HL-60/S4 (cell line): Measurements from ENCODE around the gene TNS1.

ENCODE experiments used
- in situ Hi-C: fragments of 300-500 bp; cut with MboI; formaldehyde crosslinking; loops from 2 replicates; pipeline ENCODE4 v1.14.3; 2022; ENCODE audit warnings: low sequenced_read_pairs

The TNS1 gene

DNA sequence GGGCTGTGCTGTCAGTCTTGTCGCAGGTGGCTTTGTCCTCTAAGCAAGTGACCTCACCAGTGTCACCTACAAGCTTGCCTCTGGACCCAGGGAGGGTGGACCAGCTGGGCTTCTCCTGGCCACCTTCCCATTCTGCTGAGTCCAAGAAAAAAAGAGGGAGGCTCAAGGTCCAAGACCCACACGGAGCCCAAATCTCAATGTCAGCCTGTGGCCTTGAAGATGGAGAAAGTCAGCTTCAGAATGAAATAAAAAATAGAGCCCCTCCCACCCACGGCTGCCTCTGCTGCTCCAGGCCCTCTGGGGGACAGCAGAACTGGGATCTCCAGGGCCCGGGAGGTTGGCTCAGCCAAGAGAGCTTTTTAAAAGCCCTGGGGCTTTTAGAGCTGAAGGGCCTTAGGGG, 145.9 kb downstream of the TNS1 start:
- in situ Hi-C loops = no loop called here

DNA sequence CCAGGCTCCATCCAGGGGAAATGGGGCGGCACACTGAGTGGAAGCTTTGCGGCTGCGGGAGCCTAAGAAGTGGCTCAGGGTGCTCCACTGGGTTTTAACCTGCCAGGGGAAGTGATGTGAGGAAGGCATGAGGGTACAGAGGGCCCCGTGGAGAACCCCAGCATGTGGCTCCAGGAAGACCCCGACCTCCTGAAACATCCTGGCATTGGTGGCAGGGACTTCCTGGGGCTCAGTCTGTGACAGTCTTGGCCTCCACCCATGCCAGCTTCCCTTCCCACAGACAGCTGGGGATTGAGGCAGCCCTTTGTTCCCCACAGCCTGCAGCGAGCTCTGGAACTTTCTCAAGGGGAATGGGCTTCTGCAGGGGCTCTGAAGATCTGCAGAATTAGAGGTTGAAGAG, 146.6 kb downstream of the TNS1 start:
- in situ Hi-C loops = no loop called here

DNA sequence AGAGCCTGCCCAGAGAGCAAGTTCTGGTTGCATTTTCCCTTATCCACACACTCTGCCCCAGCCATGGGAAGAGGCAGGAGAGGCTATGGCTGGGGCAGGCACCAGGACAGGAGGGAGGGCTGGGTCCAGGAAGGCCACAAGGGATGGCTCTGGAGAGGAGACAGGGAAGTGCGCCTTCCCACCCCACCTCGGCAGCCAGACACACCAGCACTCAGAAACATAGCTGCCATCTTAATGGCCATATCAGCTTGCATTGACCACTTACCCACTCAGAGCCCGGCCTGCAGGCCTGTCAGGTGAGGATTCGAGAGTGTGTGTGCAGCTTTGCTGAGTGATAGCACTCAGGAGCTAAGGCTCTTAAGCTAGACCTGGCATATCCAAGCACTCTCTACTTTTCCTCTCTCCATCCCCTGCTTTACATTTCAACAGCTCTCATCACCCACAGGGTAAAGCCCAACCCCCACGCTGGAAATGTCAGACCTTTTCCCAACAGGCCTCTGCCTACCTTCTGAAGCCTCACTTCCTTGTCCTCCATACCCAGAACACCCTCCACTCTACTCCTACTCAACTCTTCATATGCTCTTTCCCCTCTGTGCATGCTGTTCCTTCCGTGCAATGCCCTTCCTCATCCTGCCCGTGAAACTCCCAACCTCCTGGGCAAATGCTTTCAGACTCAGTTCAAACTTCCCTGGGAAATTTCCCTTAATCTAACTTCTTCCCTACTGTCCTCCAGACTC, 147.9 kb downstream of the TNS1 start:
- in situ Hi-C loops = no loop called here

DNA sequence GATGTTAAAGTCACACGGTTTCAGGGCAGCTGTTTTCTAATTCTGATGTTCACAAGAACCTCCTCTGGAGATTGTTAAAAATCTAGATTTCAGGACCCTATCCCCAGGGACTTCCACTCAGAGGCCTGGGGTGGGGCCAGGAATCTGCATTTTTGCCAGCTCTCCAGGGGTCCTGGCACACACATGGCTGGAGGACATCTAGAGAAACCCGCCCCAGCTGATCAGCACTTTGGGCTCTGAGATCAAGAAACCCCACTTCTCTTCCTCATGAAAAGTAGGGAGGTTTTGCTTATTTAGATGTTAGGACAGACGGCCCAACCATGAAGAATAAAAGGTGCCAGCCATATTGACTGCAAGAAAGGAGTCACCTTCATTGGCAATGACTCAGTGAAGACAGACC, 148.8 kb downstream of the TNS1 start:
- in situ Hi-C loops = no loop called here

DNA sequence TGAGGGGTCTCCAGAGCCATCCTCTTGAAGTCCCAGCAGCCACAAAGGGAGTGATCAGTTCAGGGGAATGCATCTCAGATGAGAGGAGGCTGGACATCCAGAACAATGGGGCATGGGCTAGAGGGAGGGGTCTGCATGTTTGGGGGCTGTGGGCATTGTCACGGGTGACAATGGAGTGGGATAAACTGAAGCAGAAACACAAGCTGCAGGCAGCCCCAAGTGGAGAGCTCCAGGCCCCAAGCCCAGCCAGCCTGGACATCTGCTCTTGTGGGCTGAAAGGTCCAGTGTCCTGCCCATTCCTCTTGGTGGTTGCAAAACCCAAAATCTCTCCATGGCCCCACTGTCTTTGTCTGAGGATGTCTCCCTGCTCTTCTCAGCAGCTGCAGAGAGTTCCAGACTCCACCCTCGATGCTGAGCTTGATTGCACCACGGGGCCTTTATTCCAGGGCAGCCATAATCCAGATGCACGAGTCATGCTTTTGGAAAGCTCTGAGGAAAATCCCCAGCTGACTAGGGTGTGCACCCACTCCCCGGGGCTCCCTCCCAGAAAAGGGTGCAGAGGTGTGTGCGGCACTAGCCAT, 149.4 kb downstream of the TNS1 start:
- in situ Hi-C loops = no loop called here

DNA sequence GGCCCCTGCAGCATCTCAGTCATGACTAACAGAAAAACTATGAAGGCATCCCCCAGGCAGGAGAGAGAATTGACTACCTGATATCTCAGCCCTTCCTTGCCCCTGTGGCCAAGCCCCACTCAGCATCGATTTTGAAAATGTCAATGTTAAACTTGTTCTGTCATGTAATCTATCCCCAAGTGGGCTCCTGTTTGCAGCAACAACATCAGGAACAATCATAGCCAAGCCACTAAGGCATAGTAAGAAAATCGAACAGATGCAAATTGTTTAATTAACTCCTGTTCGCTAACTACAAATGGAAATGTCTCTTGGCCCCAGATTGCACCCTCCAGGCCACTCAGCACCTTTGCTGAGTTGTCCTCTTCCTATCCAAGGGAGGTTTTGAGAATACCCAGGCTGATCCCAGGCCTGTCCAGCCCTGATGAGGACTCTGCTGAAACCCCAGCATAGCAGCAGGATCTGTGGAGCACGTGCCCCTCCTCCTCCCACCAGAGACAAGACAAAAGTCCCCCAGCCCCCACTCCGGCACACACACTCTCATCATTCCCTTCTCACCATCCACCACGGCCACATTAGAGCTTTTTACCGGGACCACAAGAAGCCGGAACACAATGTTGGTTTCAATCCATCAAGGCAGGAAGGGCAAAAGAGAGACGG, 150.1 kb downstream of the TNS1 start:
- in situ Hi-C loops = no loop called here

DNA sequence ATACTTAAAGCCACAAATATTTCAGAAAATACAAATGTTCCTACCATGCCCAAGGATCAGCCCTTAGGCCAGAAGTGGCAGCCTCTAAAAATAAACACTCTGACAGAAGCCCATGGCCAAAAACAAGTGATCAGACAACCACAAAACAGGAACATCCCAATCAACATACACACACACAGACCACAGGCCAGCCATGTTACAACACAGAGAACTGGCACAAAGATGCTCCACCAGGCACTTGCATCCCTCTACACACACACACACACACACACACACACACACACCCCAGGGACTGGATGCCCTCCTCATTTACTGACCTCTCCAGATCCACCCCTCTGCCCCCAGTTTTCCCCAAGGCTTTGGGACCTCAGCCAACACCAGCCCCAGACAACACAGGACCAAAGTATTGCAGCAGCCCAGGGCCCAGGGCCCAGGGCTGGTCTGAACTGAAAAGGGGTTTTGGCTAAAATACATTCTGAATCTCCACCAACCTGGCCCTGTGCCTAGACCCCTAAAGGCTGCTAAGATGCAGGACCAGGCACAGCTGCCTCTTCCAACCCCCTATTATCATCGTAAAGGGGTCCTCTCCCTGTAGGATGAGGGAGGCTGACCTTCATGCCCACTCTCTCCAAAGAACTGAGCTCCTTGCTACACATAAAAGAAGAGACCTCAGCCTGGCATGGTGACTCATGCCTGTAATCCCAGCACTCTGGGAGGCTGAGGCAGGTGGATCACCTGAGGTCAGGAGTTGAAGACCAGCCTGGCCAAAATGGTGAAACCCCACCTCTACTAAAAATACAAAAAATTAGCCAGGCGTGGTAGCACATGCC, 151.4 kb downstream of the TNS1 start:
- in situ Hi-C loops = no loop called here

DNA sequence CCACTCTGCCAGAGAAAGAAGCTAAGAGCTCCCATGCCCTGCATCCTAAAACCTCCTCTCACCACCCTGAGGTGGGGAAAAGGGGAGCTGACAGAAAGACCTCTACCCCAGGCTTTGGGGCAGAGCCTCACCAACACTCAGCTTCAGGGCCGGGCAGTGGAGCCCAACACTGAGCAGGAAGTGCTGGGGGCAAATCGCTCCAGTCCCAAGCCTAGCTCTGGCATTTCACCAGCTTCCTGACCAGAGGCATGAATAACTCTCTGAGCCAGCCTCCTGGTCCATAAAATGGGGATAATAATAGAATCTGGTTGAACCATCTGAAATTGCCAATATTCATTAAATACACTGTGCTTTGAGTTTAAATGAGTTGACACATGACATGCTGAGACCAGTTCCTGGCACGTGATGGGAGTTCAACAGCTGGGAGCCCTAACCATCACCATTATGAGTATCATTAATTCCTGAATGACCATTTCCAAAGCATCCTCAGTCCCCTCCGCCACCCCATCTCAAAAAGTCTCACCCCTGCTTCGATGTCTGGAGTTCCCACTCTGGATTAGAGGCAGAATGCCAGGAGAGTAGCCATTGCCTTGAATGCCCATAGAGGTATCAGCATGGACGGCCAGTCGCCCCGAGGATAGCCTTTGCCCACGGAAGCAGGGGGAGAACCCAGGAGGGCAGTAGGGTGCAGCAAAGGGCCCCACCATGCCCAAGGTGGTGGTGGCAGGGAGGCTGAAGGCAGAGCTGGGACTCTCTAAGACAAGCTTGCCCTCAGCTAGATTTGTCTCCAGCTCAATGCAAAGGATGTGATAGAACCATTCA, 153.4 kb downstream of the TNS1 start:
- in situ Hi-C loops = no loop called here

DNA sequence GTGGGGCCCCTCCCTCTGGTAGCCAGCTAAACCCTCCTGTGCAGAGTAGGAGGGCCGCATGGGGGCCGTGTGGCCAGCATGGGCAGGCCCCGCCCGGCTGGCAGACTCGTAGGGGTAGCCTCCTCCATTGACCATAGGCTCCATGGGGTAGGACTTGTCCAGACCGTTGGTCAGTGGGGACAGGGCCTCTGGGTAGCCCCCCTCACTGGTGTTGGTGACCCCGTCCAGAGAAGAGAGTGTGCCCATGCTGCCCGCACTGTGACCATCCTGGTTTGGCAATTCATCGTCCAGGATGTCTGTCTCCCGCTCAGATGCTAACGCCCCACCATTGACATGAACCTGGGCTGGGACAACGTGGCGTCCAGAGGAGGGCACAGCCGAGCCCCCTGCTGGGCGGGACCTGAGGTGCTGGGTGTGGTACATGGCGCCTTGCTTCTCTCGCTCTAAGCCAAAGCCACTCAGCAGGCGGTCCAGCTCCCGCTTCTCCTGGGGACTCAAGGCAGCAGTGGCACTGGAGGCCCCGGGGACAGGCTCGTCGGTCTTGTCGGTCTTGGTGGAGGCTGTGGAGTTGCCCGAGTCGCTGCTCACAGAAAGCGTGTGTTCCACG, 154.3 kb downstream of the TNS1 start:
- in situ Hi-C loops = no loop called here

DNA sequence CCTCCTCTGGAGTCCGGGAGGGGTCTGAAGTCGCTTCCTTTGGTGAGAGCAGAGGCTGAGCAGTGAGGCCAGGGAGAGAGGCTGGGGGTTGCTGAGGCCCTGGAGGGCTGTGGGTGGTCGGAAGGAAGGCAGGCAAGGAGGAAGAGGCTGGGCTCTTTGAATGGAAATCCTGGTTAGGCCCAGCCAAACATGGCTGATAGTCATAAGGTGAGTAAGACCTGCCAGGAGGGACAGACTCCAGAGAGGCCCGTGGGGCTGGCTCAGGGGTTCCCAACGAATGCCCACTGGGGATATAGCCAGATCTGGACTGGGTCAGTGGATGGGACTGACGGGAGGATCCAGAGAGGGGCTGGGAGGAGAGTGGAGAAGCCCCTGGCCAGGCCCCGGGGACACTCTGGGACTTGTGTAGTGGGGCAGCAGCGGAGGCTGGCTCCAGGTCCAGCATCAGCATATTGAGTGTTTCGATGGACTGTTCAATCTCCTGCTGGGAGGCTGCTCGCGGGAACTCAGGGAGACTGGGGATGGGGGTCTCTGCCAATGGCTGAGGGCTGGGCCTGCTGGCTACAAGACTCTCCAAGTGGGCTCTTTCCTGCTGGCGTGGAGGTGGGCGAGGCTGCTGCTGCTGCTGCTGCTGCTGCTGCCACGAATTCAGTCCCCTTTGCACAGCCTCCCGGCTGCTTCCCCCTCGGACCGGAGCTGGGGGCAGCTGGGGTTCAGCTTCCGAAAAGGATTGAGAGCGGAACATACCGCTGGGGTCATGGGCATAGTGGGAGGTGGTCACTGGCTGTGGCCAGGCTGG, 155.0 kb downstream of the TNS1 start:
- in situ Hi-C loops = no loop called here

DNA sequence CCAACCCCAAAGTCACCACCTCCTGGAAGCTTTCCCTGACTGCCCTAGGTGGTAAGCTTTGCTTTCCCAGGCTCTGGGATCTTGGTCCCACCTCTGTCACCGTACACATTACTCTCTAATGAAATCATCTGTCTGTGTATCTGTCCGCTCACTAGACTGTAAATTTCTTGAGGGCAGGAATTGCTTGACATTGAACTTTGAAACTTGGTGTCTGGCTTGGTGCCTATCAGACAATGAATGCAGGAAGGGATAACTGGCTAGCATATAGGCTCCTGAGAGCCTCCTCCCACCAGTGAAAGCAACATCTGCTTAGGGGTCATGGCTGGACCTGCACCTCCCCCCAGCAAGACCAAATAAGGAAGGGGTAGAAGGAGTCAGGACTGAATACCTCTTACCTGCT, 155.7 kb downstream of the TNS1 start:
- in situ Hi-C loops = no loop called here

DNA sequence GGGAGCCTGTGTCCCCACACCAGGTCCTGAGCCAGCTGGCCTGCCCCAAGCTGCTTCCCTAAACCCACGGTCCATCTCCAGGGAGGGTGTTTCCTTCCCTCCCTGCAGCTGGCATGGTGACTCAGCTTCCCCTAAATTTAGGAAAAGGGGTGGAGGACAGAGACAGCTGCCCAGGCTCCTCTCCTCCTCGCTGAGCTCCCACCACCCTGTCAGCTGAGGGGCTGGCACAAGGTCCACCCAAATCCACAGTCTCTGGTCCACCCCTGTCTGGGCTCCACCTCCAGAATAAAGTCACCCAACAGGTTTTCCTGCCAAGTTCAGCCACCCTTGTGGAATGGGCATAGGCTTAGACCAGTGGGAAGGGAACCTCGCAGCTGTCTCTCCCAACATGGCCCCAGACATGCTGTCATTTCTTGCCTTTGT, 156.5 kb downstream of the TNS1 start:
- in situ Hi-C loops = no loop called here

DNA sequence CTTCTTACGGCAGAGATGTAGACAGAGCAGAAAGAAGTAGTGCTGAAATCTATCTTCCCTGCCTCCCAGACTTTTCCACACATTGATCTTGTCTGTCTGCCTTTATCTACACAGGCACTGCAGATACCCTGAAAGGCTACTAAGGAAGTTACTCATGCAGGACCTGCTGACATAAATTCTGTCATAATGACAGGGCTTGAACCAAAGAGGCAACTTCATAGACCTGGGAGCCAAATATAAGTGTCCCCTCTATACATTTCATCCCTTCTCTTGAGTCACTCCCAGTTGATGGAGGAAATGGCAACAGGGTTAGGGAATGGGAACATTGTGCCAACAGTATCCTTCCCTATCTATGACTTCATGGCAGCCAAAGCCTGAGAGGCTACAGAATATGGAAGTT, 157.5 kb downstream of the TNS1 start:
- in situ Hi-C loops = no loop called here

DNA sequence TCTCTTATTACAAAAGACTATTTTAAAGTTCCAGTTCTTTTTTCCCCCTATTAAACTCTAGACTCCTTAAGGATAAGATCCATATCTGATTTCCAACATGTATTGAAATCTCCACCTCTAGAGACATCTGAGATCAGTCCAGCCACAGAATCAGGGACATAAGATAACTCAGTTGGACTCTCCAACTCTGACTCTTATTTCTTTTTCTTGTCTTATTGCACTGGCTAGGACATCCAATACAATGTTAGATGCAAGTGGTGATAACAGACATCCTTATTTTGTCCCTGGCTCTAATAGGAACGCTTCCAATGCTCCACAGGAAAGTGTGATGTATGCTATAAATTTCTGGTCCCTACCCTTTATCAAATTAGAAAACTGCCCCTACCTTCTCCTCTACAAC, 158.1 kb downstream of the TNS1 start:
- in situ Hi-C loops = no loop called here

DNA sequence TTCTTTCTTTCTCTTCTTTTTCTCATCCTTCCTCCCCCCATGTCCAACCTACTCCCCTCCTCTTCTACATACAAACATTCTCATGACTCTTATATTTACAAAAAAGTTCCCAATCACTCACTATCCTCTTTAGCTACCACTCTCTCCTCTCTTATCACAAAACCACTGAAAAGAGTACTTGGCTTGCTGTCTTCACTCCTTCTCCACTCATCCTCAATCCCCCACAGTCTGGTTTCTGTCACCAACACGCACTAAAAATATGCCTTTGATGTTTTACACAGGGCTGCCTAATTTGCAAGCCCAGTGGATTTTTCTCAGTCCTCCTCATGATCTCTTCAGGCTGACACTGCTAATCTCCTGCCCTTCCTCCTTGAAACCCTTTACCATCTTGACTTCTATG, 159.5 kb downstream of the TNS1 start:
- in situ Hi-C loops = no loop called here

DNA sequence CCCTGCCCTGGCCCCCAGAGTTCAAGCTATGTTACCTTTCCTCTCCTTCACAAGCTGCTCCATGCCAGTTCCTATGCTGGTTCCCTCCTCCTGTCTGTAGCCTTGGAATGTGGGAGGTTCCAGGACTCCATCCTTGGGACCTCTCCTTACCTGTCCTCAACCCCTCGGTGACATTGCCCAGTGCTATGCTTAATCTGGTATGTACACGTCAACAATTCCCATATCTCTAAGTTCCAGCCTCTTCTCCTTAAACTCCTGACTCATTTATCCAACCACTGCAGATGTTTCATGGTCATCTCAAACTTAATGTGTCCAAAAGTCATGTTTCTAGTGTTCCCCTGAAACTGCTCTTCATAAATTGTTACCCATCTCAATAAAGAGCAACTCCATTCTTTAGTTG, 160.8 kb downstream of the TNS1 start:
- in situ Hi-C loops = no loop called here

DNA sequence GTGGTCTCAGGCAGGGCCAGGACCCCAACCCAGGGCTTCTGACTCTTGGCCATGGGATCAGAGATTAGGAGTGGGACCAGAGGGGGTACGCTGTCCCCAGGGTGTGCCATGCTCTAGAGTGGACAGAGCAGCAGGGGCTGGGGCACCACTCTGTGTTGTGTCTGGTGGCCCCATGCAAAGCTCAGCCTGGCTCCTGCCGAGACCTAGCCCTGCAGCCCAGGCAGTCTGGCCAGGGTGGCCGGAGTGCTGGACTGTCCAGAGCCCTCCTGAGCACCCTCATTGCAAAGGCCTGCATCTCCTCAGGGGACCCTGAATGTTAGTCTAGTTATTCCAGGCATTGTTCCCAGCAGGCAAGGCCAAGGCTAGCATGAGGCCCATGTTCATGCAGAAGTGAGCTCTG, 162.3 kb downstream of the TNS1 start:
- in situ Hi-C loops = no loop called here

DNA sequence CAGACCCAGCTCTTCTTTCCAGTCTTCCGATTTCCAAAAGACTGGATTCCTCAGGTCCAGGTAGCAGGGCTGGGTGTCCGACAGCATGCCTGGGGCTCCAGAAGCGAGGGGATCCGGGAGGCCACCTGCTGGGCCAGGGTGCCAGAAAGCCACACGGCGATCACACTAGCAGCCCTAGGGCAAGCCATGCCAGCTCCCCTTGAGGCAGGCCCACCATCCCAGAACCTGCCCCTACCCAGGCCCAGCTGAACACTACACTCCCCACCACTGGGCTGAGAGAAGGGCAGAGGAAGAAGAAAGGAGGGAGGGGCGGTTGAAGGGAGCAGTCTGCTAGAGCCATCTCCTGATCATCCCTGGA, 163.1 kb downstream of the TNS1 start:
- in situ Hi-C loops = no loop called here

DNA sequence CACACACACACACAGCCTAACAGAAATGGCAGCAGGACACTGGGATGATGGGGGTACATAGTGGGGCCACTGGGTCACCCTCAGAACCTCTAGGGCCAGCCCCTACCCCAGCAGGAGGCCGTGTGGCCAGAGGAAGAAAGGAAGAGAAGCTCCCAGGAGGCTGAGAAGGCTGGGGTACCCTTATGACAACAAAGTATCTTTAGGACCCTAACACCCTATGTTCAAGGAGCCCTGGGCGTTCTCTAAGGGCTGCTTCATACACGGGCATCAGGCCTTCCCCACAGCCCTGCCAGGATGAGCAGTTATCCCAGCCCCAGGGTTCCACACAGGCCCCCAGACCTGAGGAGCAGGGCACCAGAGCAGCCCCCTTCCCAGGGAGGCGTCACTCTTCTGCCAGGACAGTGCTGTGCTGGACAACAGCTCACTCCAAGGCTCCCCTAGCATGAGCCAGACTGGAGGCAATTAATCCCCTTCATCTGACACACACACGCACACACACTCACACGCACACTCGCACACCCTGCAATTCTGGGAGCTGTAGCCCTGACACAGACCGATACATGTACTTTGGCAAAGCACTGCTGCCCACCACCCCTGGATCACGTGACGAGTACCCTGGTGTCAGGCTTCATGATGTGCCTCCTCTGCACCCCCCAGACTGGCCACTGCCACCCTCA, 163.6 kb downstream of the TNS1 start:
- in situ Hi-C loops = no loop called here
